HEK293T (cell line): ENCODE measurements around the gene SATB2.

ENCODE experiments used
- ELF4 ChIP-seq: fragments of 450-650 bp; IDR thresholded peaks from 2 replicates; pipeline ENCODE4 v1.6.1; 2017; ENCODE audit warnings: antibody characterized with exemption
- FOXM1 ChIP-seq: fragments of 450-650 bp; IDR thresholded peaks from 2 replicates; pipeline ENCODE4 v1.6.1; 2017; ENCODE audit warnings: mild to moderate bottlenecking, borderline replicate concordance
- TARDBP ChIP-seq: fragments of 450-650 bp; IDR thresholded peaks from 2 replicates; pipeline ENCODE4 v1.6.1; 2016

GRCh38 chr2:199469514-199470360 lies 12.0 kb upstream of the SATB2 start:
- TF ChIP-seq TARDBP (no peak), FOXM1 (no peak), ELF4 (no peak)
